ENCODE measurements around the gene GATA5. TPM values are rescaled to one million over a fixed set of nuclear protein-coding genes. Genes with fewer than 3 reads are reported as not detected.

The GATA5 gene
- total RNA-seq, 1 donor from 2014 or later, result not detected

DNA sequence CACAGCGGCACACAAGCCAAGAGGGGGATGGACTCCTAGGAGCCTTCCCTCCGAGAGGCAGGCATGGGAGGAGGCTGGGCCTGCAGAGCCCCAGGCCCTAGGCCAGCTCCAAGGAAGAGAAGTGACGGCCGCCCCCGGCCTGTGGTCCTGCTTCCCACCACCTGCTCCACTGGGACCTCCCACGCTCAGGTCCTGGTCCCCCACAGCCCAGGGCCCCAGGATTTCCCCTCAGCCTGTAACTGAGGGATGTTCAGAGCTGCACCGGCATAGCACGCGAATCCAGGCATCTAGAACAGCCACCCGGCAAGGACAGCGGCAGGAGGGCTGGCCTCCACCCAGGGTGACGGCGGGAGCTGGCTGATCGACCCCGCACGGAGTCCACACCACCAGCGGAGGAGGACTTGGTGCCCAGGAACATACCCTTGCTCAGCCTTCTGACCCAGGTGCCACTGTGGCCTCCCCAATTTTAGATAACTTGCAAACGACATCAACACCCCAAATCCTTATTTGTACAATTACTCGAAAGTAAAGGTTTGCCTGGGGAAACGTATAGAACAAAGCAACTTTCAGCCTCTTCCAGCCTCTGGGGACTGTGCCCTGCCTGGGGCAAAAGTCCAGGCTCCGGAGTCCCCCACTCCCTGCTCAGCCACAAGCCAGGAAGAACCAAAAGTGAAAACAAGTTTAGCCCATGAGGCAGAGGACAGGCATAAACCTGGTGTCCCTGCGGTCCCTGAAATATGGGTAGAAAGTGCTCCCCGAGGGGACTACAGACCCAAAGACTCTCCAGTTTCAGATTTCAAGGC, 3.5 kb downstream of the GATA5 start:
- Mint-ChIP-seq H3K4me3 (no peak overlapping the region), H3K27me3 (ENCODE audit: insufficient read depth) (peaks cover 31% of the 10 kb centered on the region), H3K4me1 (ENCODE audit: low read depth) (no peaks in the 10 kb centered on the region), H3K9me3 (no peaks in the 10 kb centered on the region), H3K36me3 (ENCODE audit: low read depth) (no peaks in the 10 kb centered on the region), H3K27ac (no peak overlapping the region)
- no peak for DNase-seq (ENCODE audit: low spot score)
- intact Hi-C loops (cut with micrococcal nuclease), result no loop called here

DNA sequence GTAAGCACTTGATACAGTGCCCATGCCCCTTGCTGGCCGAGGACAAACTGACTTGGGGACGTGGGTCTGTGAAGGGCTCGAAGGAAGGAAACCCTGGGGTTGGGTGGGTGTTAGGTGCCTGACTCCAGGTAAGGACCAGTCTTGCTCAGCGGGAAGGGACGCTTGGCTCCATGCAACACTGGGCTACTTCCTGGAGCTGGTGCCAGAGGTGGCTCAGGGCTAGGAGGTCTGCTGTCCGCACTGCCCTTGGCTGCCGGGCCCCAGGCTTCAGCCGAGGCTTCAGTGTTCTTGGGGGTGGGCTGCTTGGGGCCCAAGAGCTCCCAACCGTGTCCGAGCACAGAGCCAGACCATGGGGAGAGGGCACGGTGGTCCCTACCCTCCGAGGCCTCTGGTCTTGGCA, 5.3 kb downstream of the GATA5 start:
- intact Hi-C loops (cut with micrococcal nuclease), result no loop called here
- no peak for DNase-seq (ENCODE audit: low spot score)
- Mint-ChIP-seq H3K27me3 (ENCODE audit: insufficient read depth) (peaks cover 25% of the 10 kb centered on the region), H3K4me1 (ENCODE audit: low read depth) (no peaks in the 10 kb centered on the region), H3K27ac (no peak overlapping the region), H3K4me3 (no peak overlapping the region), H3K36me3 (ENCODE audit: low read depth) (no peaks in the 10 kb centered on the region), H3K9me3 (no peaks in the 10 kb centered on the region)

DNA sequence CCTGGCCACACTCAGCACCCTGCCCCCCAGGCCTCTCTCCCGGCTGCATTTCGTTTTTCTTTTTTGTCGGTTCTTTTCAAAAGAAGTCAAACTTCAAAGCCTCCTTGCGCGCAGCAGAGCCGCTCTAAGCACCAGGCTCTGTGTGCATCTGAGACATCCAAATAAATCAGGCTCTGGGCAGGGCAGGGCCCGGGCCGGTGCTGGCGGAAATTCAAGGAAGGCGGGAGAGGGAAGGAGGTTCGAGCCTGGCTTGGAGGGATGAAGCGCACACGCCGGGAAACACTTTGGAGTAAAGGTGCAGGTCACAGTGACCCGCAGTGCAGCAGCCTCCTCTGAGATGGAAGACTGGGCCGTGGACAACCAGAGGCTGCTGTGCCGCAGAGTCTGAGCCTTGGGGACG, 5.8 kb downstream of the GATA5 start:
- no peak overlapping the region for H3K27ac Mint-ChIP-seq
- H3K9me3 Mint-ChIP-seq, result no peaks in the 10 kb centered on the region
- H3K36me3 Mint-ChIP-seq (ENCODE audit: low read depth), result no peaks in the 10 kb centered on the region
- H3K4me3 Mint-ChIP-seq, result no peak overlapping the region
- H3K4me1 Mint-ChIP-seq (ENCODE audit: low read depth), result no peaks in the 10 kb centered on the region
- intact Hi-C loops (cut with micrococcal nuclease), result no loop called here
- no peak for DNase-seq (ENCODE audit: low spot score)
- H3K27me3 Mint-ChIP-seq (ENCODE audit: insufficient read depth), result peaks cover 25% of the 10 kb centered on the region

DNA sequence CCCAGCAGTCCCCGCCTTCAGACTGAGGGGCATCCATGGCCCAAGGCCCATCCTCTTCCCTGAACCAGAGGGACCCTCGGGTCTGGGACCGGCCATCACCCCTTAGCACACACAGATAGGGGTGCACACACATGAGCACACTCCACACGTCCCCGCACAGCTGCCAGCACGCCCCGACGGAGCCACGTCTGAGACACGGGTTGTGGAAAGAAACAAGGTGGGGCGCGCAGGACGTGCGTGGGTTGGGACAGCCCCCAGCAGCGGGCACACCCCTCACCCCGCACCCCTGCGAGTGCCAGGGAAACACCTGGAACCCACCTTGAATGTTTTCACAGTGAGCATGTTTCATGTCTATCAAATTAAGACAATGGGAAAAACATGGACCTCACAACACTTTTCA, 6.4 kb downstream of the GATA5 start:
- no peak for DNase-seq (ENCODE audit: low spot score)
- Mint-ChIP-seq H3K9me3 (no peaks in the 10 kb centered on the region), H3K27ac (no peak overlapping the region), H3K4me1 (ENCODE audit: low read depth) (no peaks in the 10 kb centered on the region), H3K27me3 (ENCODE audit: insufficient read depth) (peaks cover 21% of the 10 kb centered on the region), H3K4me3 (no peak overlapping the region), H3K36me3 (ENCODE audit: low read depth) (no peaks in the 10 kb centered on the region)
- intact Hi-C loops (cut with micrococcal nuclease), result no loop called here

DNA sequence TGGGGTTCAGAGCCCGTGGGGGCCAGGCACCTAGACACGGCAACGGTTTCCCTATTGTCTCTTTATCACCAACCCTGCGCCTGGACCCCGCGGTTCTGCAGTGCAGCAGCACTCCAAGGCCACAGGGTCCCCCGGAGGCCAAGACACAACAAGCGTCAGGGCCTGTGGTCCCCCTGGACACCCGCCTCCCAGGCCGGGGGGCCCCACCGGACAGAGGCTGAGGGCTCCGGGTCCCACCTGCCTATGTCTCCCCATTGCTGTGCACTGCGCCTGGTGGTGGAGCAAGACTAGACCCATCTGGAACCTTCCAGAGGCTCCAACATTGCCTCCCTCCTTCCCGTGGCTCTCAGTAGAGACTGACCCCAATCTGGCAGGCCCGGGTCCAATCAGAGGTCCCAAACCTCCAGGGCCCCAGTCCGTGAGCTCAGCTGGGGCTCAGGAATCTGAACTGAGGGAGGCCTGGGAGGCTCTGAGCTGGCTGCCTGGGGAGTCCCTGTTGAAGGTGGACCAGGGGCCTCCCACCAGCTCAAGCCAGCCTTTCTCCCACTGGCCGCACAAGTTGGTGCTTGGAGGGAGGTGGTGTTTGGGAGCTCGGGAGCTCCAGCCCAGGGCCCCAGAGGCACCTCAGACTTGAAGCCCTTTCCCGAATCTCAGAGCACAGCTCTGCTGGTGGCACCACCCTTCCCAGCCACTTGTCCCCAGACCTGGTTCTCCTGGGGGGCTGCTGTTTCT, 8.8 kb downstream of the GATA5 start:
- DNase-seq (ENCODE audit: low spot score), result no peak
- Mint-ChIP-seq H3K4me1 (ENCODE audit: low read depth) (no peaks in the 10 kb centered on the region), H3K27ac (no peak overlapping the region), H3K4me3 (no peak overlapping the region), H3K9me3 (no peaks in the 10 kb centered on the region), H3K36me3 (ENCODE audit: low read depth) (no peaks in the 10 kb centered on the region), H3K27me3 (ENCODE audit: insufficient read depth) (peaks cover 11% of the 10 kb centered on the region)
- intact Hi-C loops (cut with micrococcal nuclease), result no loop called here

DNA sequence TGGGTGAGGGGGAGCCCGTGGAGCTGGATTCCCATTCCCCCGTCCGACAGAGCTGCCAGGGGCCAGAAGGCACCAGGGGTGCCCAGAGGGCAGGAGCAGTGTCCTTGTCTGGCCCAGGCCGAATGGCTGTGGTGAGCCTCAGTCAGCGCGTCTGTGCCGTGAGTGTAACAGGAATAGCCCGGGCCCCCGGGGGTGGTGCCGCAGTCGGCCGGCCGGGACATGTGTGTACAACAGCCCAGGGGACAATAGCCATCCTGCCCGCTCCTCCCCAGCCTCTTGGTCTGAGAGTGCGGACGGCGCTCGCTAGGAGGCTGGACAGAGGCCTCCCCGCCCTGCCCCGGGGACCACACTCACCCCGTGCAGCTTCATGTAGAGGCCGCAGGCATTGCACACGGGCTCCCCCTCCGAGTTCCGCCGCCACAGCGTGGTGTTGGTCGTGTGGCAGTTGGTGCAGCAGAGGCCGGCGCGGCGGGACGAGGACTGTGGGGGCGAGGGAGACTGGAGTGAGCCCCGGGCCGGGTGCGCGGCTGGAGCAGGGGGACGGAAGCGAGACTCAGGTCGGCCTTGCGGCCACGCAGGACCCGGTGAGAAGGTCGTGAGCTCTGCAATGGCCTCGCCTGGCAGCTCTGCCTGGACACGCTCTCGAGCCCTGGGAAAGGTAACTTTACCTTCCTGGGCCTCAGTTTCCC, 9.6 kb downstream of the GATA5 start:
- no peaks in the 10 kb centered on the region for H3K9me3 Mint-ChIP-seq
- no peaks in the 10 kb centered on the region for H3K4me1 Mint-ChIP-seq (ENCODE audit: low read depth)
- intact Hi-C loops (cut with micrococcal nuclease), result no loop called here
- H3K27ac Mint-ChIP-seq, result no peak overlapping the region
- peaks cover 10% of the 10 kb centered on the region for H3K27me3 Mint-ChIP-seq (ENCODE audit: insufficient read depth)
- no peak overlapping the region for H3K4me3 Mint-ChIP-seq
- DNase-seq (ENCODE audit: low spot score), result no peak
- no peaks in the 10 kb centered on the region for H3K36me3 Mint-ChIP-seq (ENCODE audit: low read depth)

DNA sequence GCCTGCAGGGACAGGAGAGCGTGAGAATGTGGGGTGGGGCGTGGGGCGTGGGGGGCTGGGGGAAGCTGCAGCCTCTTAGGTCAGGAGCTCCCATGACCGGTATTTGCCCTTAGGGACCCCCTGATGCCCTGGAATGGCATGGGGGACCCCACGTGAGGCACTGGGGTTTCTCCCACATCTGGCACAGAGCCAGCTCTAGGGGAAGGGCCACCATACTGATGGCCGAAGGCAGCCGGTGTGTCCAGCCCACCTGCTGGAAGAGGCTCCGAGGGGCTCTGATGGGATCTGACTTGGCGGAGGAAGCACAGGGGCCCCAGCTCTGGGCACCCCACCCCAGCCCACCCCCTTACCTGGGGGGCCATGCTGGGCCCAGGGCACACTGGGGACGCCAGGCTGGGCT, 10.8 kb downstream of the GATA5 start:
- intact Hi-C loops (cut with micrococcal nuclease), result no loop called here
- peaks cover 5% of the 10 kb centered on the region for H3K27me3 Mint-ChIP-seq (ENCODE audit: insufficient read depth)
- DNase-seq (ENCODE audit: low spot score), result no peak

DNA sequence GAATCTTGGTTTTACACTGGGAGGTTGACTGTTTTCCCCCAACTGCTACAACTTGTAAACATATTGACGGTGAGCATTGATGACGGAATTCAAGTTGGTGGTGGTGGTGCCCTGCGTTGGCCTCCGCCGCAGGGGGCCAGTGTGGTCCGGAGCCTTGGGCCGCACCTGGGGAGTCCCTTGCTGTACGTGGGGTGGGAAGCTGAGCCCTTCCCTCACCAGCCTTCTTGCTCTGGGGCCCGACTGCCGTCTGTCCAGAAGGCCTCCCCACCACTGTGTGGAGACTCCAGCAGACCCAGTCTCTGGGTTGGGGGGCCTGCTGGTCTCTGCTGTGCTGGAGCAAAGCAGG, 11.4 kb downstream of the GATA5 start:
- no peak for DNase-seq (ENCODE audit: low spot score)
- Mint-ChIP-seq H3K27ac (no peak overlapping the region), H3K27me3 (ENCODE audit: insufficient read depth) (peaks cover under 1% of the 10 kb centered on the region), H3K9me3 (no peaks in the 10 kb centered on the region), H3K36me3 (ENCODE audit: low read depth) (no peaks in the 10 kb centered on the region), H3K4me3 (no peak overlapping the region), H3K4me1 (ENCODE audit: low read depth) (no peaks in the 10 kb centered on the region)
- intact Hi-C loops (cut with micrococcal nuclease), result no loop called here

More for the DNA sequence above, 10.8 kb downstream of the GATA5 start:
- H3K27ac Mint-ChIP-seq, result no peak overlapping the region
- no peak overlapping the region for H3K4me3 Mint-ChIP-seq
- H3K36me3 Mint-ChIP-seq (ENCODE audit: low read depth), result no peaks in the 10 kb centered on the region
- no peaks in the 10 kb centered on the region for H3K9me3 Mint-ChIP-seq
- H3K4me1 Mint-ChIP-seq (ENCODE audit: low read depth), result no peaks in the 10 kb centered on the region

DNA sequence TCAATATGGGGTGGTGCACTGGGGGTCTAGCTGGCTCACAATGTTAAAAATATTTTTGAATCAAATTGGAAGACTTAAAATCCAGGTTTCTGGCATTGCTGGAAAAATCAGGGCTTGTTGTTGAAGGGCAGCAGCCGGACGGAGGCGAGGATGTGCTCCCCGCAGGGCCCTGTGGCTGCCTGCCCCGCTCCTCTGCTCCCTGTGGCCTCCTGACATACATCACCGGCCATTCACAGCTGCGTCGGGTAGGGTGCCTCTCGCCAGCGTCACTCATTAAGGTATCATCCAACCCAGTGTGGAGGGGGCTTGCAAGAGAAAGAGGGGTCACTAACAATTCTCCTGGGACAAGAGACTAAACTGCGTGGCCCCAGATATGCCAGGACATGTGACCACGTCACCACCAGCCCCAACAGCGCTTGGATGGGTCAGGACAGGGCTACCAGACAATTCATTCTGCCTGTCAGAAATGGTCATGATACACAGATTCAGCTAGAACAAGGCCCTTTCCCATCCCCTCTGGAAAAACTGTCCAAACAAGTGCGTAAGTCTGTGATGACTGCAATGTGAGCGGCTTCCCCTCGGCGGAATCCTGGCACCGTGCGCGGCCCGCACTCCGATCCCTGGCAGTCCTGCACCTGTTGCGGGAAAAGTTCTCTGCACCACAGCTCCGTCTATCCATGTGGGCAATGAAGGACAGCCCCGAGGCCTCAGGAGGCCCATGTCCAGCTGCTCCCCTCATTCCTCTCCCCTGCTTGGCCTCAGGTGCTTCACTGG, 12.0 kb downstream of the GATA5 start:
- H3K9me3 Mint-ChIP-seq, result no peaks in the 10 kb centered on the region

DNA sequence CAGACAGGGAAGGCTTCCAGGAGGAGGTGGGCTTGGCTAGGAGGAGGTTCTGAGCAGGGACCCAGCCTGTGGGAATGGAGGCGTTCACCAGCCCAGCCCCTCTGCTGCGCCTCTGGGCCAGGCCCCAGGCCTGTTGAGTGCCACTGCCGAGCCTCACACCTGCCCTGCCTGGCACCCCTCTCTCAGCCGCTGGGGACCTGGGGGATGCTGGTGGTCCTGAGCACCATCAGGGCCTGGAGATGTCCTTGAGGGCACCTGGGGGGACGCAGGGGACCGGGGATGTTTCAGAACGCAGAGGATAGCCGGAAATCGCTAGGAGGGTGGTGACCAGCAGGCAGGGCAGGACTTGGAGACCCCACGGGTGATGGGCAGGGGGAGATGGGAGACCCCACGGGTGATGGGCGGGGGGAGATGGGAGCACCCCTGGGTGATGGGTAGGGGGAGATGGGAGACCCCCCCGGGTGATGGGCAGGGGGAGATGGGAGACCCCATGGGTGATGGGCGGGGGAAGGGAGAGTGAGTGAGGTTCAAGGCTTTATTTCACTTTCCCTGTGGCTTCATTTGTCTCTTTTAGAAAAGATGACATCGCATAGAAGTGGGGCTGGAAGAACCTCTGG, 12.7 kb downstream of the GATA5 start:
- Mint-ChIP-seq H3K27ac (no peak overlapping the region), H3K36me3 (ENCODE audit: low read depth) (no peaks in the 10 kb centered on the region), H3K27me3 (ENCODE audit: insufficient read depth) (no peaks in the 10 kb centered on the region), H3K4me1 (ENCODE audit: low read depth) (no peaks in the 10 kb centered on the region), H3K9me3 (no peaks in the 10 kb centered on the region), H3K4me3 (no peak overlapping the region)
- intact Hi-C loops (cut with micrococcal nuclease), result no loop called here
- no peak for DNase-seq (ENCODE audit: low spot score)

More for the DNA sequence above, 12.0 kb downstream of the GATA5 start:
- no peak overlapping the region for H3K27ac Mint-ChIP-seq
- intact Hi-C loops (cut with micrococcal nuclease), result no loop called here
- H3K36me3 Mint-ChIP-seq (ENCODE audit: low read depth), result no peaks in the 10 kb centered on the region
- H3K4me3 Mint-ChIP-seq, result no peak overlapping the region
- no peaks in the 10 kb centered on the region for H3K4me1 Mint-ChIP-seq (ENCODE audit: low read depth)
- no peak for DNase-seq (ENCODE audit: low spot score)
- H3K27me3 Mint-ChIP-seq (ENCODE audit: insufficient read depth), result no peaks in the 10 kb centered on the region

DNA sequence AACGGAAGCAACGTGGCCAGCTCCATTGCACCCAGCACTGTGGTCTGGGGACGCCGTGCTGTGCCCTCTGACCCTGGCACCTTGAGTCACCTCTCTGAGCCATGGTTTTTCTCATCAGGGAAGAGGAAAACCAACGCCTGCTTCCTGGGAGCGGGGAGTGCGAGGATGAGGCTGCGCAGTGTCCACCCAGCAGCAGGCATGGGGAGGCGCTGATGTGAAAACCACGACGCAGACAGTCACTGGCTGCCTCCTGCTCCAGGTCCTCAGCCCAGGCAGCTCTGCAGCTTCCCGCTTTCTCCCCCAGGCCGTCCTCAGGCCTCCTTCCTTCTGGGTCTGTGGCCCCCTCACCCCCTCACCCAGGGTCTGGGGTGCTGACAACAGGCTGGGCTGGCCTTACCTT, 14.0 kb downstream of the GATA5 start:
- DNase-seq (ENCODE audit: low spot score), result no peak
- Mint-ChIP-seq H3K4me1 (ENCODE audit: low read depth) (no peaks in the 10 kb centered on the region), H3K9me3 (no peaks in the 10 kb centered on the region), H3K4me3 (no peak overlapping the region), H3K27me3 (ENCODE audit: insufficient read depth) (no peaks in the 10 kb centered on the region), H3K36me3 (ENCODE audit: low read depth) (no peaks in the 10 kb centered on the region), H3K27ac (no peak overlapping the region)
- intact Hi-C loops (cut with micrococcal nuclease), result no loop called here

DNA sequence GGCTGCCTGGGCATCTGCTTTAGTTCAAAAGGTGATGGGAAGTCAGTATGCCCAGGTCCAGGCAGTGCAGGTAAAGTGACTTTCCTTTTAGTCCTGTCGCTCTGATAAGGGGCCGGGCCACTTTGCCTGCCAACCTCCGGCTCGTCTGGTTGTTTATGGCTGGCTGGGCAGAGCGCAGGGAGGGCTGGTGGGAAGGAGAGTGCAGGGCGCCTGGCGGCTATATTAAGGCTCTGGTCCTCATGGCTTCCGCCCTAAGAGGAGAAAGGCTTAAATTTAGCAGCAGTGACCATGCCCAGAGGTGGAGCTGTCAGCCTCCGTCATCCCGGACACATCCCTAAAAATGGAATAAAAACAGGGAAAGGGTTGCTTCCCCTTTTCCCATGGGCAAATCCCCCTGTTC, 14.6 kb downstream of the GATA5 start:
- Mint-ChIP-seq H3K36me3 (ENCODE audit: low read depth) (no peaks in the 10 kb centered on the region), H3K27ac (no peak overlapping the region), H3K4me1 (ENCODE audit: low read depth) (no peaks in the 10 kb centered on the region), H3K9me3 (no peaks in the 10 kb centered on the region), H3K4me3 (no peak overlapping the region), H3K27me3 (ENCODE audit: insufficient read depth) (no peaks in the 10 kb centered on the region)
- no peak for DNase-seq (ENCODE audit: low spot score)
- intact Hi-C loops (cut with micrococcal nuclease), result no loop called here
